HG03108 (cell line): ENCODE results near the gene DGKI.

Experiments
- ATAC-seq: cut with Tn5 transposase; IDR thresholded peaks from one replicate; pipeline ENCODE4 v1.9.1; 2021; ENCODE audit warnings: moderate library complexity; ENCODE audit not compliant: unreplicated experiment

The DGKI gene

DNA sequence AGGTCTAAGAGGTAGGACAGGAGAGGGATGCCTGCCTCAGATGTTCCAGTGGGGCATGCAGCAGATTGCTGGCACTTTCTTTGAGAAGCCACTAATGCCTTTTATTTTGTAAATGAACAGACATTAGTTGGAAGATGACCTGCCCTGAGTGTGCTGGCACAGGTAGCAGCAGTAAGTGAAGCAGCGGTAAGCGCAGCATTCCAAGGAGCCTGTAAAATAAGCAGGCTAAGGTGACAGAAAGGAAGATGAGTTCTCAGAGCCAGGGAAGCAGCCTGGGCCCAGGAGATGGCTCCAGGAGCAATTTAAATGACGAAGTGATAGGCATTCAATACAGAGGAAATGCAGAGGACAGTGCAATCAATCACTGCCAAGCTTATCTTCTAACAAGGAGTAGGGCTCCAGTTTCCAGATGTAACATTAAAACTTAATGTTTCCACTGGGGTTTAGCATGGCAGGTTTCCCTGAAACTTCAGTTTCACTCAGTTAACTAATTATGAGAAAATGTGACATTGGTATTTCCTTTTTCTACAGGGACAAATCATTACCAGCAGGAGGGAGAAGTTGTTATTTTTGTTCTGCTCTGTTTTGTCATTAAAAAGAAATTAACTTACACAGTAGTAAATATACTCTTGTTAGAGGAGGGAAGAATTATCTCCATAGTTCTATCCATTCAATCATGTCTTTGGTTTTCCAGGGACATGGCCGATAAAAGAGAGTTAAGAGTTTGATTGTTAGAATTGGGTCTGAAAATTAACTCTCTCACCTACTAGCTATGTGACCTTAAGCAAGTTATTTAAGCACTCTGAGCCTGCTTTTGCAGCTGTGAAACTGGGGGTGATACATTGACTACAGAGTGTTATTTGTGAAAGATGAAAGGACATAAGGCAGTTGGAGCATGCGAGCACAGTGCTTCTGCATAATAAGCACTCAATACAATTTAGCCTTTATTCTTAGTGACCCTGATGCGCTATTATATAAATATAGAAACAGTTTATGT, 406.6 kb downstream of the DGKI start:
- ATAC-seq: no peak

DNA sequence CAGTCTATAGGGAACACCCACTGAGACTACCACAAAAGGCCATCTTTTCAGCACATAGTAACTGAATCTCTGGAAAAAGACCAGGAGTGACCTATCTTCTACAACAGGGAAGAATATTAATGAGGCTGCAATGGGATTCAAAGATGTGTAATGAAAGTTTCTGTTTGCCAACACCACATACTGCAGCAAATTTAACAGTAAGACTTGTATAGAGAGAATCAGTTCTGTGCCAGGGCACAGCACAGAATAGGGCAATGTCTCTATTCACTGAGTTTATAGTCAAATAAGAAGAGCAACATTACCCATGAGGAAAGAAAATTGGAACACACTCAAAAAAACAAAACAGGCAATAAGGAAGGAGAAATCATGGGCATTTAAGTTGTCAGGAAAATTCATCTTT, 411.8 kb downstream of the DGKI start:
- ATAC-seq: no peak

DNA sequence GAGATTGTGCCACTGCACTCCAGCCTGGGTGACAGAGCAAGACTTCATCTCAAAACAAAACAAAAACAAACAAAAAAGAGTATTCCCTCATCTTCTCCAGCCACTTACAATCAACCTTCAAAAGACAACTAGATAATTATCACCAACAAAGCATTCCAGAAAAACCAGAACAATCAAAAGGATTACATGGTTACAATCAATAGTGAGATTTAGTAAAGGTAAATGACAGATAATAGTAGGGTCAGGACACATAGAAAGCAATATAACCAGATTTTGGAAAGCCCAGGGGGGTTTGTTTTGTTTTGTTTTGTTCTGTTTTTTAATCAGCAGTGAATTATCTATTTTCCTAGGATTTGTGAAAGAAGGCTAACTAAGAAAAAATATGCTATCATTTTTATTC, 412.2 kb downstream of the DGKI start:
- no peak for ATAC-seq

DNA sequence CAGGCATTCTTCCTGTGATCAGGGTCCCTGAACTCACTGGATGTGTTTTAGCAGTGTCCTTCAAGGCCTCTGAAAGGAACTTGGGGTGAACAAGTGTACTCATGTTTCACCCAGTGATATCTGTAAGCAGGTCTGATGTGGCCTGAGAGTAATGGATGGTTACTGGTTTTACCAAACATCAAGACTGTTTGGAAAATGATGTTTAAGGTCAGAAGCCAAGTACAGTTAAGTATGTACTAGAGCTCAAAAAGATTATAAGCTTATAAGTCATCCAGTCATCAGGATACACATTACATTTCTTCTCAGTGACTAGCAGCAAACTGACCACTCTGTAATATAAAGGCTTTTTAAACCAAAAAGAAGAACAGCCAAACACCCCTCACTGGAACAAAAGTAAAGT, 423.5 kb downstream of the DGKI start:
- ATAC-seq: no peak

DNA sequence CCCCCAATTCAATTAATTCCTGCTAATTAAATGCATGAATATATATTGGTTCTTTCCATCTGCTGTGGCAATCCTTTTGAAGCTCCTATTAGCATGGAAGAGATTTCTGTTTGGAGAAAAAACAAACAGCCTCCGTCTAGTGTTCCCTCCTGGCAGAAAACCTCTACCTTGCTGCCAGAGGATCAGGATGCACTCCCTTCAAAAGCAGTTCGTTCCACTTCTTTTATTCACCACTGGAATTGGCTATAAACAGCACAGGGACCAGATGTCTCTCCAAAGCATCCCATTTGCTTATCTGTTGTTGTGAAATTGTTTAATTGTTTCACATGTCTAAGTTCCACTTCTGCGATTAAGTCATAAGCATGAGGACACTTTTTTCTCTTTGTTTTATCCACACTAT, 425.4 kb downstream of the DGKI start:
- ATAC-seq: no peak

DNA sequence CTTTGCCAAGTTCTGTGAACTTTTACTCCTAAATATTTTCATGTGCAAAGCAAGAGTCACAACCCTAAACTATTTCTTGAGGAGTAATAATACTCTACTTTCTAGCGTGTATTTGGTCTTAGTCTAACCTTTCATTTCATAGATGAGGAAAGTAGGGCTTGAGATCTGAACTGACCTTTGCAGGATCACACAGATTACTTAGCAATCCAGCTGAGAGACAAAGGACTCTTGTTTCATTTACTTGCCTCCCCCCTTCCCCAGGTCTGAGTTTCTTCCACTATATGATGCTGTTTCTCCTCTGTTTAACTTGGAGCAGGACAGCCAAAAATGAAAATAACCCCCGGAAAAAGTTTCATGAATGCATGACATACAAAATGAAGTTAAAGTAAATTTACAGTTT, 427.9 kb downstream of the DGKI start:
- ATAC-seq: no peak

DNA sequence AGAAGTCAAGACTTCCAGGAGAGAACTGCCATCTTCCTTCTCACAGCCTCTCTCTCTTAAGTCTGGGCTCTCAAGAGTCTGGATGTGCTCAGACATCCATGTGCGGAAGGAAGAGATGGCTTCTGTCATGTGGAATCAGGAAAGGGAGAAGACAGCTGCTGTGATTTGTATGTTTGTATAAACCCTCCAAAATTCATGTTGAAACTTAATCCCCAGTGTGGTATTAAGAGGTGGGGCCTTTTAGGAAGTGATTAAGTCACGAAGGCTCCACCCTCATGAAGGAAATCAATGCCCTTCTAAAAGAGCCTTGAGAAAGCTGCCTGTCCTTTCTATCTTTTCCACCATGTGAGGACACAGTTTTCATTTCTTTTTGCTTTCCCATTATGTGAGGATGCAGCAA, 429.3 kb downstream of the DGKI start:
- ATAC-seq: no peak

DNA sequence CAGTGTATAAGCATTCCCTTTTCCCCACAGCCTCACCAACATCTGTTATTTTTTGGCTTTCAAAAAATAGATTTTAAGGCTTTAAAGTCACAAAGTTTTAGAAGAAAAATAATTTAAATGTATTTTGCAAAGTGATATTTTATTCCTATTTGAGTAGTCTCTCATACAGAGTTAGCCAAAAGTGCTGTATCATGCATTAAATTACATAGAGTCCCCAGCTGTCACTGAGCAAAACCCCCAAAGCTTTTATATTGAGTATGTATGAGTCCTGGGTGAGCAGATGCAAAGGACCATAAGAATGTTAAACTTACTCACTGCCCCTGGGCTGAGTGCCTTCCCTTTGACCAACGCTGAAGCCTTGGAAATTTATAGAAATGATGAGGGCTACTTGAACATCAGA, 432.9 kb downstream of the DGKI start:
- no peak for ATAC-seq

- no peak for ATAC-seq
These were observed 435.3 kb downstream of the DGKI start for GRCh38 chr7:137411446-137411845.

GRCh38 chr7:137408126-137408525, 438.6 kb downstream of the DGKI start:
- no peak for ATAC-seq

- no peak for ATAC-seq
These were observed 439.7 kb downstream of the DGKI start for GRCh38 chr7:137407078-137407477.

GRCh38 chr7:137404660-137405317, 442.0 kb downstream of the DGKI start:
- no peak for ATAC-seq

DNA sequence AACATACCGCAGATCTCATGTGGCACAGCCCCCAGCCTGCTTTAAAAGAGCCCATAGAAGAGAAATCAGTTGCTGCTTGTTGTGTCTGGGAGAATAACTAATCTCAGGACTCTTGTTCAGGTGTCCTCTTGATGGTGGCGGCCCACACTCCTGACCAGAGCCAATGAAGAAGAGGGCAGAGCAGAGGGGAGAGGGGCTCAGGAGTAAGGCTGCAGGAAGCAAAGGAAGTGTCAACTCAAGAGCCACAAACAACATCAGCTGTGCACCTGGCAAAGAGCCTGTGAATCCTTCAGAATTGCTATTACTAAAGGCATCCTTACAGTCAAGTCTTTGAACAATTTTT, 443.4 kb downstream of the DGKI start:
- no peak for ATAC-seq

DNA sequence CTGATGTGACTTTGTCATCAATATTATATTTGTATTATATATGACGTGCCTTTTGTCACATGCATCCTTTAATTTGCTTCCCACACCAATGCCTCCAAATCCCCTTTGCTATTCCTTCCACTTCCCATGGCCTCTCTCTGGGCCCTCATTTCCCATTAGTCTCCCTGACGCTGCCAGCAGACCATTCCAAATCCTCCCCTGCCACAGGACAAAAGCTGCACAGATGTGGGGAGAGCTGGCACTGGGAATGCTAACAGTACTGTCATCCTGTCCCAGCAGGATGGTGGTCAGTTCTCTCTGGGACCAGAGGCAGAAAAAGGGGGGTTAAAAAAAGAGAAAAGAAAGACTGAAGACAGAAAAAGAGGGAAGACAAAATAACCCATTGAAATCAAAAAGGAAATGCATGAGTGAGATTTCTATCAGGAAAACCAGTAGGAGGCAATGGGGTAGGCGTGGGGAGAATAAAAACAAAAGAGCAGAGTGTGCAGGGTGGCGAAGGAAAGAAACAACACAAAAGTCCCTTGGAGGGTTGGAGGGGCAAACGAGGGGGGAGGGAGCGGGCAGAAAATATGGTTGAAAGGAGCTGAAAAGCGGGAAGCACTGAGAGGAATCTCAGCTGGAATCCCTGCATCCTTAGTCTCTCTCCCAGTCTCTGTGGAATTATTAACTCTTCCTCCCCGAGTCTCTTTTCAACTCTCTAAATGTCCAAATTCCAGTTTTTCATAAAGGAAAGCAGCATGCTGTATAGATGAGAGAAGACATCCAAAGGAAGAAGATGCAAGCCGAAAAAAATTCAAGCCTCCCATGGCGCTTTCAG, 444.0 kb downstream of the DGKI start:
- no peak for ATAC-seq

- ATAC-seq: no peak
These were observed 446.6 kb downstream of the DGKI start for GRCh38 chr7:137399827-137400823.

- ATAC-seq: no peak
These were observed 450.7 kb downstream of the DGKI start for GRCh38 chr7:137396051-137396450.

- ATAC-seq: no peak
These were observed 451.4 kb downstream of the DGKI start for GRCh38 chr7:137395420-137395819.

DNA sequence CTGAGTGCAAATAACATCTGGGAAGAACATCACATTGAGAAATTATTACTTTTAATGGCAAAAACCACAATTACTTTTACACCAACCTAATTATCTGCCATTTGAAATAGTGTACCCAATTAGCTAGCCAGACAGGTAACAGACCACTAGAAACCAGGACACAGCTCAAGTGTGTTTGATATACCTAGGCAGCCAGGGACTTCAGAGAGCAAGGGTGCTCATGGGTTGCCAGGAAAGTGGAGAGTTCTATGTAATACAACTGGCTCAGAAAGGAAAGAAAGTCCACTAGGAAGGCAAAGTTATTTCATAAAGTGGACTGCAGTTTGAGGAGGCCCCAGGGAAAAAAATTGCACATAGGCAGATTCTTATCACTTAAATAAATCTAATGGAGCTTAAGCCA, 453.2 kb downstream of the DGKI start:
- no peak for ATAC-seq

- ATAC-seq: no peak
These were observed 456.7 kb downstream of the DGKI start for GRCh38 chr7:137390076-137390475.

DNA sequence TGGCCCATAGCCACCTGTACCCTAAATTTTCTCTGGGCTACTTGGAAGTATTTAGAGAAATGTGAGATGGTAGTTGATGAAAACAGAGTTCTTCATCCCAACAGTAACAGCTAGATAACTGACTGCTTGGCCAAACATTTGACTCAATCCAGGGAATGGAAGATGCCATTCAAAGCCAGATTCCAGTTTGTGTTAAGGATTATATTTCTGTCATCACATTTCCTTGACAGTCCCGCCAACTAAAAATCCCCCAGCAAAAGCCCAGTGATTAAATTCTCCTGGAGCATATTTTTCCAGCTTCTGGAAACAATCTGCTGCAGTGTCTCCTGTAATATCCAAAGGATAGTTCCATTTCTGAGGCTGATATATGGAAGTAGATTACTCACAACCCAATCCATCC, 457.9 kb downstream of the DGKI start:
- ATAC-seq: no peak
